HEK293 (cell line): ENCODE results near the gene BLZF1.

ENCODE experiments used
- BCL11B ChIP-seq: fragments of 450-650 bp; formaldehyde crosslinking; IDR thresholded peaks from 2 replicates; pipeline ENCODE4 v1.5.1; 2016; ENCODE audit warnings: low read depth, missing biosample characterization, missing genetic modification characterization
- KLF1 ChIP-seq: fragments of 450-650 bp; formaldehyde crosslinking; IDR thresholded peaks from 2 replicates; pipeline ENCODE4 v1.5.1; 2016; ENCODE audit warnings: missing biosample characterization, missing genetic modification characterization
- KLF7 ChIP-seq: fragments of 450-650 bp; formaldehyde crosslinking; IDR thresholded peaks from 2 replicates; pipeline ENCODE4 v1.5.1; 2016; ENCODE audit warnings: missing biosample characterization, missing genetic modification characterization, borderline replicate concordance
- REST ChIP-seq: fragments of 450-650 bp; formaldehyde crosslinking; IDR thresholded peaks from 2 replicates; pipeline ENCODE4 v1.5.1; 2016; ENCODE audit warnings: missing biosample characterization, missing genetic modification characterization
- SP2 ChIP-seq: fragments of 450-650 bp; formaldehyde crosslinking; IDR thresholded peaks from 2 replicates; pipeline ENCODE4 v1.5.1; 2016; ENCODE audit warnings: missing biosample characterization, missing genetic modification characterization
- SP7 ChIP-seq: fragments of 450-650 bp; formaldehyde crosslinking; IDR thresholded peaks from 2 replicates; pipeline ENCODE4 v1.5.1; 2016; ENCODE audit warnings: missing biosample characterization, missing genetic modification characterization
- ZBTB44 ChIP-seq: fragments of 450-650 bp; IDR thresholded peaks from 2 replicates; pipeline ENCODE4 v1.5.1; 2018; ENCODE audit warnings: missing biosample characterization, mild to moderate bottlenecking, missing genetic modification characterization
- ZBTB49 ChIP-seq: fragments of 450-650 bp; formaldehyde crosslinking; IDR thresholded peaks from 2 replicates; pipeline ENCODE4 v1.5.1; 2016; ENCODE audit warnings: missing biosample characterization, missing genetic modification characterization, low read depth
- ZNF121 ChIP-seq: fragments of 450-650 bp; formaldehyde crosslinking; IDR thresholded peaks from 2 replicates; pipeline ENCODE4 v1.5.1; 2016; ENCODE audit warnings: missing biosample characterization, missing genetic modification characterization
- ZNF146 ChIP-seq: fragments of 450-650 bp; formaldehyde crosslinking; IDR thresholded peaks from 2 replicates; pipeline ENCODE4 v1.5.1; 2016; ENCODE audit warnings: missing biosample characterization, missing genetic modification characterization
- ZNF155 ChIP-seq: fragments of 450-650 bp; formaldehyde crosslinking; IDR thresholded peaks from 2 replicates; pipeline ENCODE4 v1.5.1; 2016; ENCODE audit warnings: missing biosample characterization, missing genetic modification characterization
- ZNF26 ChIP-seq: fragments of 450-650 bp; formaldehyde crosslinking; IDR thresholded peaks from 2 replicates; pipeline ENCODE4 v1.5.1; 2016; ENCODE audit warnings: missing biosample characterization, missing genetic modification characterization
- ZNF292 ChIP-seq: fragments of 450-650 bp; formaldehyde crosslinking; IDR thresholded peaks from 2 replicates; pipeline ENCODE4 v1.5.1; 2016; ENCODE audit warnings: low read depth, missing biosample characterization, missing genetic modification characterization, borderline replicate concordance
- ZNF302 ChIP-seq: fragments of 450-650 bp; formaldehyde crosslinking; IDR thresholded peaks from 2 replicates; pipeline ENCODE4 v1.5.1; 2016; ENCODE audit warnings: missing biosample characterization, missing genetic modification characterization, low read depth
- ZNF362 ChIP-seq: fragments of 450-650 bp; formaldehyde crosslinking; IDR thresholded peaks from 2 replicates; pipeline ENCODE4 v1.5.1; 2016; ENCODE audit warnings: missing biosample characterization, missing genetic modification characterization
- ZNF404 ChIP-seq: fragments of 450-650 bp; formaldehyde crosslinking; IDR thresholded peaks from 2 replicates; pipeline ENCODE4 v1.5.1; 2017; ENCODE audit warnings: missing biosample characterization, missing genetic modification characterization
- ZNF48 ChIP-seq: fragments of 450-650 bp; formaldehyde crosslinking; IDR thresholded peaks from 2 replicates; pipeline ENCODE4 v1.5.1; 2016; ENCODE audit warnings: missing biosample characterization, missing genetic modification characterization
- ZNF514 ChIP-seq: fragments of 450-650 bp; formaldehyde crosslinking; IDR thresholded peaks from 2 replicates; pipeline ENCODE4 v1.5.1; 2016; ENCODE audit warnings: missing biosample characterization, missing genetic modification characterization
- ZNF623 ChIP-seq: fragments of 450-650 bp; formaldehyde crosslinking; IDR thresholded peaks from 2 replicates; pipeline ENCODE4 v1.5.1; 2016; ENCODE audit warnings: missing biosample characterization, missing genetic modification characterization
- ZNF704 ChIP-seq: fragments of 450-650 bp; formaldehyde crosslinking; IDR thresholded peaks from 2 replicates; pipeline ENCODE4 v1.5.1; 2016; ENCODE audit warnings: missing biosample characterization, missing genetic modification characterization
- ZNF777 ChIP-seq: fragments of 450-650 bp; formaldehyde crosslinking; IDR thresholded peaks from 2 replicates; pipeline ENCODE4 v1.5.1; 2017; ENCODE audit warnings: missing biosample characterization, missing genetic modification characterization, borderline replicate concordance
- ZNF837 ChIP-seq: fragments of 450-650 bp; formaldehyde crosslinking; IDR thresholded peaks from 2 replicates; pipeline ENCODE4 v1.5.1; 2016; ENCODE audit warnings: missing biosample characterization, missing genetic modification characterization
- ZNF843 ChIP-seq: fragments of 450-650 bp; formaldehyde crosslinking; IDR thresholded peaks from 2 replicates; pipeline ENCODE4 v1.5.1; 2016; ENCODE audit warnings: missing biosample characterization, missing genetic modification characterization
- ZSCAN16 ChIP-seq: fragments of 450-650 bp; formaldehyde crosslinking; IDR thresholded peaks from 2 replicates; pipeline ENCODE4 v1.5.1; 2016; ENCODE audit warnings: missing biosample characterization, missing genetic modification characterization
- ZSCAN4 ChIP-seq: fragments of 450-650 bp; formaldehyde crosslinking; IDR thresholded peaks from 2 replicates; pipeline ENCODE4 v1.5.1; 2017; ENCODE audit warnings: missing biosample characterization, missing genetic modification characterization
- ZSCAN5A ChIP-seq: fragments of 450-650 bp; formaldehyde crosslinking; IDR thresholded peaks from 2 replicates; pipeline ENCODE4 v1.5.1; 2016; ENCODE audit warnings: missing biosample characterization, missing genetic modification characterization

Gene BLZF1

GRCh38 chr1:169367686-169368405, at the start of gene BLZF1, which contains the start of gene NME7 (continued):
- TF ChIP-seq ZSCAN4 (tag by site-specific recombination) (no peak), ZNF514 (tag by site-specific recombination) (no peak), ZNF704 (no peak), ZNF843 (tag by site-specific recombination) (peak; percentile 58; the same call in 1 of the 2 replicates), ZBTB44 (tag by site-specific recombination) (peak; percentile 68; the same call in 1 of the 2 replicates), KLF7 (no peak), BCL11B (tag by site-specific recombination) (no peak), ZNF146 (tag by site-specific recombination) (no peak), ZNF48 (tag by site-specific recombination) (no peak), SP7 (tag by site-specific recombination) (peak; percentile 69), ZNF121 (tag by site-specific recombination) (no peak), SP2 (tag by site-specific recombination) (peak; percentile 94), ZNF623 (tag by site-specific recombination) (no peak), ZNF155 (tag by site-specific recombination) (no peak), ZBTB49 (tag by site-specific recombination) (no peak), KLF1 (peak; percentile 90), ZNF302 (tag by site-specific recombination) (no peak), ZNF777 (tag by site-specific recombination) (no peak), ZSCAN5A (no peak), ZNF404 (tag by site-specific recombination) (no peak), ZNF26 (tag by site-specific recombination) (no peak), ZNF837 (tag by site-specific recombination) (no peak), ZSCAN16 (no peak), ZNF292 (tag by site-specific recombination) (no peak), ZNF362 (no peak), REST (tag by site-specific recombination) (no peak)
